Cardiac atrium fibroblast (primary cell): ENCODE measurements around the gene ROBO3. TPM values are rescaled to one million over a fixed set of nuclear protein-coding genes. Genes with fewer than 3 reads are reported as not detected.

ENCODE experiments used
- total RNA-seq: library from RNA; depleted of rRNA; stranded (reverse); fragments of >200 nt; gene quantifications from 2 replicates; pipeline ENCODE4 v1.2.3, GENCODE V29; 2015

Gene ROBO3
- total RNA-seq: 16.0 and 36.5 TPM in 2 replicates

DNA sequence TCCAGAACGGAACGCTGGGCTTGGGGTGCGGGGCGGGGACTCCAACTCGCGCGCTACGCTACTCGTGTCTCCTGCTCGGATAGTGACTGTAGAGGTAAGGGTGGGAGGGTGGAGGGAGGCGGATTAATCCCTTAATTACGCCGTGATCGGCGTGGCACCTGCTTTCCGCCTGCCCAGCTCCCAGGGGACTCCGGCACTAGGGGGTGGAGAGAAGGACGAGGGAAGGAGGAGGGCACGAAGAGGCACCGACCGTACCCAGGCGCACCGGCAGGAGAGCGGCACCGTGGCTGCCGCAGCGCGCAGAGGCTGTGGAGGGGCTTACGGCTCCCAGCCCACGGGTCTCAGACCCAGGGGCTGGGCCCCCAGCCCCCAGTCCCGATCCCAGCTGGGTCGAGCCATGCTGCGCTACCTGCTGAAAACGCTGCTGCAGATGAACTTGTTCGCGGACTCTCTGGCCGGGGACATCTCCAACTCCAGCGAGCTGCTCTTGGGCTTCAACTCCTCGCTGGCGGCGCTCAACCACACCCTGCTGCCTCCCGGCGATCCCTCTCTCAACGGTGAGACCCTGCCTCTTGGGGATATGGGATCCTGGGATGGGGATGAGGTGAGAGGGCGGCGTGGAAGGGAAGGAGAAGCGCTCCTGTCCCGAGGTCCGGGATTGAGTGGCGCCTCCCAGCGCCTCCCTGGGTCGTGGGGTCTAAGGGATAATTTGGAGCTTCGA lies at the start of gene ROBO3:
ROBO3 (plus strand) TSS at position 252 of the 721 bp plus-strand sequence; CDS start at position 398, 146 bp downstream.

DNA sequence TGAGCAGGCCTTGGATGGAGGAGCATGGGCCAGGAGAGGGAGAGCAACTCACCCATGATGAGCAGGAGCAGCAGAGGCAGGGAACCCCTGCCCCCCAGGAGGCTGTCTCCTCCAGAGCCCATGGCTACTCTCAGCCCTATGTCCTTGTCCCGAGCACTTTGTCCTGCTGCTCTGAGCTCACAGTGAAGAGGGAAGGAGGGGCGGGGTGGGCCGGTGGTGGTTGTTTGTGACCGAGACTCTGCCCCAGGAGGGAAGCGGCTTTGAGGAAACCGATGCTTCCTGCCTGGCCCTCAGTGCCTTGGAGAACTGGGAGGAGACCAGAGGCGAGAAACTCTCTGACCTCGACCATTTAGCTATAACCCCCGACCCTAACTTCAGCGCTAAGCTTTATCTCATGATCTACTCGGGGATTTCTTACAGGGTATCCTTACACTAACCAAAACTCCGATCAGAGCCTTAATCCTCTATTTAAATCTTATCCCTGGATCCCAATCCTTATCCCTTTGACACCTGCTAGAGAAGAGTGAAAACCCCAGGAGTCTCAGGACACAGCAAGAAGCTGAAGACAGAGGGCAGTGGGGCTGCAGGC lies 32.5 kb downstream of the ROBO3 start, which contains the start of gene ROBO4:
ROBO4 (minus strand) TSS at position 192 of the 589 bp plus-strand sequence; CDS start at position 122, 70 bp downstream.

DNA sequence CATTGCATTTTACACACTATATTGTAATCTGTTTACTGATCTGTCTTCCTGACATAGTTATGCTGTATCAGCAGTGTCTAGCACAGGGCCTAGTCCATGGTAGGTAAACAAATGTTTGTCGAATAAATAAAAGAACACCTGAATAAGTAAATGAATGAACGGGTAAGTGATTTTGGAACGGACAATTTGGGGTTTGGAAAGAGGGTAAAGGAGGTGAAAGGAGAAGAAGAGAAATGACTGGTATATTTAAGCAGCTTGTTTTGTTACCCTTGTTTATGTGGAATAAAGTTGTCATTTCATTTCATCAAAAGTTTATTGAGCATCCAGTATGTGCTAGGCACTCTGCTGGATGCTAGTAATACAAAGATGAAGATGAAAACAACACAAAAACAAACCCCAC lies 53.7 kb downstream of the ROBO3 start, which contains the start of gene HEPN1:
HEPN1 (plus strand) TSS at position 301 of the 400 bp plus-strand sequence.

Other genes starting within 250 kb of the ROBO3 start
- gene TBRG1, start 242.6 kb upstream of the ROBO3 start, total RNA-seq: 20.9 and 23.0 TPM in 2 replicates
- gene SIAE, start 191.7 kb upstream of the ROBO3 start, total RNA-seq: 19.5 and 23.2 TPM in 2 replicates
- gene SPA17, start 191.5 kb upstream of the ROBO3 start, total RNA-seq: 4.9 and 6.3 TPM in 2 replicates
- gene NRGN, start 125.5 kb upstream of the ROBO3 start, total RNA-seq: 0.16 and 0.36 TPM in 2 replicates
- not detected in 2 replicates for gene VSIG2, start 113.2 kb upstream of the ROBO3 start, total RNA-seq
- 2.2 and 15.2 TPM in 2 replicates for gene ESAM, start 103.1 kb upstream of the ROBO3 start, total RNA-seq
- 5.8 and 19.1 TPM in 2 replicates for gene MSANTD2, start 65.0 kb upstream of the ROBO3 start, total RNA-seq
- gene ROBO4, start 32.4 kb downstream of the ROBO3 start, total RNA-seq: 25.6 and 32.9 TPM in 2 replicates
- not detected in 2 replicates for gene HEPN1, start 53.8 kb downstream of the ROBO3 start, total RNA-seq
- not detected in 2 replicates for gene HEPACAM, start 70.6 kb downstream of the ROBO3 start, total RNA-seq
- gene CCDC15, start 88.8 kb downstream of the ROBO3 start, total RNA-seq: 0.97 and 3.1 TPM in 2 replicates
- 0.16 and 0.18 TPM in 2 replicates for gene SLC37A2, start 197.9 kb downstream of the ROBO3 start, total RNA-seq
- gene TMEM218, start 246.2 kb downstream of the ROBO3 start, total RNA-seq: 26.7 and 29.8 TPM in 2 replicates